OCI-M2 (cell line): ENCODE measurements around the gene GYPB.
"Not testable (repeated sequence)": the region's sequence is repeated elsewhere in the genome, so short reads cannot be mapped to it uniquely, and the experiment has no call there.

ENCODE experiments used
- DNase-seq: peaks from one replicate; lab custom pipeline; 2025; ENCODE audit not compliant: unreplicated experiment; lab: John Stamatoyannopoulos, UW

GYPB gene

GRCh38 chr4:143950185-143950584 lies 69.0 kb downstream of the GYPB start:
- not testable (repeated sequence) for DNase-seq

GRCh38 chr4:143947493-143947892 lies 71.7 kb downstream of the GYPB start:
- not testable (repeated sequence) for DNase-seq
